NCI-H345 treated with DMSO at 0.1 percent for 48 hours (cell line): ENCODE results near the gene SLC37A1.

Source experiments
- DNase-seq: peaks from one replicate; lab custom pipeline; 2025; ENCODE audit not compliant: unreplicated experiment; lab: John Stamatoyannopoulos, UW

The SLC37A1 gene

DNA sequence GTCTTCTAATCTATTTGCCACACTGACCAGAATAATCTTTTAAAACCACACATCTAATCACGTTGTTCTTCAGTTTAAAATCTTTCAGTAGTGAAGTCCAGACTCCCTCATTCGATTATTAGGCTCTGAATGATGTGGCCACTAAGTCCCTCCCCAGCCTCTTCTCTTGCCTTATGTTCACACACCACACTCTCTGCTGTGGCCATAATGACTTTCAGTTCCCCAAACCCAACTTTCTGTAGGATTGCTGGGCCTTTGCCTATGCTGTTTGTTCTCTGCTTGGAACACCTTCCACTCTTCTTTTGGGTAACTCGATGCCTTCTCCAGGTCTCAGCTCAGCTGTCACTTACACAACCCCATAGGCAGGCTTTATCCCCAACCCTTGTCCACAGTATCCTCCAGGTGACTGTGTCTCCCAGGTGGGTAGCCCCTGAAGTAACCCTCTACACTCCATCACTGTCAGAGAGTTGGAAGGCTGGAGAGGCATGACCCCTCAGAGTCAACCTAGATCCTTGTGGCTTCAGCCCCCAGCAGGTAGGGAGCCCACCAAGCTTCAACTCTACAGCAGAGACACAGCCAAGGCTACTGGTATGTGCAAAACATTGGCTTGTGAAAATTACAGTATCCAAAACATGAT, 8.4 kb upstream of the SLC37A1 start:
- DNase-seq = no peak

DNA sequence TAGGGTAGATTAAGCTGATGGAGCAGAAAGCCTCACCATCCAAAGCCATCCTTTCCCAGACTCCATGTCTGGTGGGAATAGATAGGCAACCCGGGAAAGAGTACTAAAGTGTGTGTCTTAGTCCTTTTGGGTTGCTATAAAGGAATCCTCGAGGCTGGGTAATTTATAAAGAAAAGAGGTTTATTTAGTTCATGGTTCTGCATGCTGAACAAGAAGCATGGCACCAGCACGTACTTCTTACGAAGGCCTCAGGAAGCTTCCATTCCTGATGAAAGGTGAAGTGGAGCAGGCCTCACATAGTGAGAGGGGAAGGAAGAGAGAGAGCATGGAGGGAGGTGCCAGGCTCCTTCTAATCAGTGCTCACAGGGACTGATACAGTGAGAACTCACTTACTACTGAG, 6.2 kb upstream of the SLC37A1 start:
- DNase-seq = no peak

DNA sequence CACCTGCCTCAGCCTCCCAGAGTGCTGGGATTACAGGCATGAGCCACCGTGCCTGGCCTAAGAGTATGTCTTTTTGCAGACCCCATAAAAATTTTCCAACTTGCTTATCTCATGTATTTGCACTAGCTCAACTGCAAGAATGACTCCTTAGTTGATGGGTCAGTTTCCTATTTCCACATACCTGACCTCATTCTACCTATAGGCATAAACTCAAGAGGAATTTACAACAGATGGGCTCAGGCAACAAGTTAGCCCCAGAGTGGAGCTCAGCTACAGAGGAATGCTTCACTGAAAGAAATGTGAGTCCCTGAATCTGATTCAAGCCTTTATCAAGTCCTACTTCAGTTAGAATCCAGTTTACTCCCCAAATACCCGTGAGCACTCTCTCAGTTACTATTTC, 5.3 kb upstream of the SLC37A1 start:
- DNase-seq = no peak

DNA sequence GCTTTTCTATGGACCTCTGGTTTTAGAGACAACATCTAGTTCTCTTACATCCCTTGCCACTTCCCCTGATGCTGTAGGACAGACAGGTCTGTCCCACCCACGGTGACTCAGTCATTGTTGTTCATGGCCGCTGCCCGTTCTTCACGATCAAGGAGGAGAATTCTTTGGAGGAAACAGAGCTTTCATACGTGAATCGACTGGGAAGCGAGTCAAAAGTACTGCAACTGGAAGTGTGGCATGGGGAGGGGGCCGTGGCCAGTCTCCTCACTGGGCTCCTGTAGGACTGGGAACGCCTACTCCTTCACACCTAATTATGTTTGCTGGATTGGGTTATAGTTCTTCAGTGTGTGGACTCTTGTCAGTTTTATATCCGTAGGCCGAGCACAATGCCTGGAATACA, 4.4 kb upstream of the SLC37A1 start:
- DNase-seq = no peak

DNA sequence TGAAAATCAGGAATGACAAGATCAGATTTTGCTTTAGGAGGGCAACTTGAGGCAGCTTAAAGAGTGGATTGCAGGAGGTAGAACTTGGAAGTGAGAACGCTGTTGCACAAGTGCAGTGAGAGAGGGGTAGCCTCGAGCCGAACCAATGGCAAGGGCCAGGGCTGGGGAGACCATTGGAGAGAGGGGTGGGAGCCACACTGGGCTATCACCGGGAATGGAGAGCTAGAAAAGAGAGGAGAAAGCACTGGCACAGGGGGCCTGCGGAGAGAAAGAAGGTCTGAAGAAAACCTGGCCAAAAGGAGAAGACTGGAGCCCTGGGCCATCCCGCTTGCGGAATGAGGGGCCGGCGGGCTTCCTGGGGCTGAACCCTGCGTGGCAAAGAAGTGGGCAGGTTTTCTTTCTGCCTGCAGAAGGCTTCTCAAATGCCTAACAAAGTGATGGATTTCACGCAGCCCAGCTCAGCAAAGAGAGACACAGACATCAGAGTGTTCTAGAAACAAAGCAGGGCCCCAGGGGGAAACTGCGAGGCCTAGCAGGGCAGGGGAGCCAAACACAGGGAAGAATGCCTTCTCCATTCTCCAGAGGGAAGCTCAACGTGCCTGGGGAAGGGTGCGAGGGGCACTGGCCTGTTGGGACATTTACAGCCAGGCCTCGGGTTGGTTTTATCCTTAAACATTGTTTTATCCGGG, 1.2 kb upstream of the SLC37A1 start:
- DNase-seq = no peak

DNA sequence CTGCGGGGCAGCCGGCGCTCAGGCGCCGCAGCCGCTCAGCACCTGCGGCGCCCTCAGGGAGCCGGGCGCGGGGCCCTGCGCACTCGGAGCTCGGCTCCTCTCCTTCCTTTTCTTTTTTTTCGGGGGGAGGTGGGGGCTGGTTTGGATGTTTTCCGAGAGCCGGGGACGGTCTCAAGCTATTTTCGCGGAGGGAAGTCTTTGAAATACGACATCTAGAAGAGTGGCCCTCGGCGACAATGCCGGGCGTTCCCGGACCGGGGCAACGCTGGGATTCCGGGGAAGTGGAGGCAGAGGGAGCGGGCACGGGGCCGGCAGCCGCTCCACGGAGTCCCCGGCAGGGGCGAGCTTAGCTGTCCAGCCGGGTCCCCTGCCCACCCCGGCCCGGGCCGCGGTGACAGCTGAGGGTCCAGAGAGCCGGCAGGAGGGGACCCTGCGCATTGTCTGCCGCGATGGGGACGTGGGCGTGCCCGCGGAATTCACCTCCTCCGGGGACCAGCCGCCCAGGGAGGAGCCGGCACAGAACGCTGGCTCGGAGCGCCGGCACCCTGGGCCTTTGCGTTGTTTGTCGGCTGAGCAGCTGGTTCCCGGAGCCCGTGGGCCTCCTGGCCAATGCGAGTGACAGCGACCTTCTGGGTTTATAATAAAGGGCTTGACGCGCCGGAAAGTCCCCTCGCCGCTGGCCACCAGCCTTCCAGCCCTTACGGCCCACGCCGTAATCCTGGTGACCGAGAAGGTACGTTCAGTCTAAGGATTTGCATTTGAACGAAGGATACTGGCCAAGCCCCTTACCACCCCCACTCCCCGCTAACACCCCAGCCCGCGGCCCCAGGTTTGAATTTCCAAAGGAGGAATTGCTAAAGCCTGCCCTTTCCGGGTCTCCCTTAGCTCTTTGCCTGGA, 582 bp downstream of the SLC37A1 start:
- peak; percentile 59 for DNase-seq

DNA sequence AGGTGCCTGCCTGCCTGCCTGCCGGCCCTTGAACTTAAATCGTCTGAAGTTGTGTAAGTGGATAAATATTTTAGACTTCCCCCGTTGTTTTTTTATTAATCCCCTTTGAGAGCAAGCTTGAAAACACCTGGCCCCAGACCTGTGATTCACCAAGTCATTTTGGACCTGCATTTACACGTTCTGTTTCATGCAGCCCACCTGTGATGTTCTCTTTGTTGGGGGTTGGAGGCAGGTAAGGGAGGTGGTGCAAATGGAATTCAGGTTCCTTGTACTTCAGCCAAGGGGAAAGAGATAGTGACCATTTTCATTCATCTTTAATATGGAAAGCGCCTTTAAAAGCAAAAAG, 1.2 kb downstream of the SLC37A1 start:
- no peak for DNase-seq

DNA sequence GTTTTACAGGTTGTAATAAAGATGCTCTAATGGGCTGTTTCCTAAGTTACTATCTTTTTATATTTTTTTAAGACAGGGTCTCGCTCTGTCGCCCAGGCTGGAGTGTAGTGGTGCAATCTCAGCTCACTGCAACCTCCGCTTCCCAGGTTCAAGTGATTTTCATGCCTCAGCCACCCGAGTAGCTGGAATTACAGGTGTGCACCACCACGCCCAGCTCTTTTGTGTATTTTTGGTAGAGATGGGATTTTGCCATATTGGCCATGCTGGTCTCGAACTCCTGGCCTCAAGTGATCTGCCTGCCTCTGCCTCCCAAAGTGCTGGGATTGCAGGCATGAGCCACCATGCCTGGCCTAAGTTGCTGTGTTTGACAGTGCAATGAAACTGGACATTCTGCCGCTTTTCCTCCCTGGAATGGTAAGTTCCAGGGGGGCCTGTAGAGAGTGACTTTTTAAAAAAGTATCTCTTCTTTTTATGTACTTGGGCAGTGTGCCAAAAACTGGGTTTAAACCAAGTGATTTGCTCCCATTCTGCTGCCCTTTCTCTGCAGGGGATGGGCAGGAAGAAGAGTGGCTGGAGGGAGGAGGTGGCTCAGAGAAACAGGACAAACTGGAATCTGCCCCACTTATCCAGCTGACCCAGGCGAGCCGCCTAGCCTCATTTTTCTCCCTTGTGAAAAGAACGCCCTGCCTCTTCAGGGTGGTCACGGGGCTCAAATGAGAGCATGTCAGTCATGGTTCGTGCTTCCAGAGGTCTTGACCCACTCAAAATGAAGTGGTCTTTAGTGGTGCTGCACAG, 2.3 kb downstream of the SLC37A1 start:
- peak; percentile 24 for DNase-seq

DNA sequence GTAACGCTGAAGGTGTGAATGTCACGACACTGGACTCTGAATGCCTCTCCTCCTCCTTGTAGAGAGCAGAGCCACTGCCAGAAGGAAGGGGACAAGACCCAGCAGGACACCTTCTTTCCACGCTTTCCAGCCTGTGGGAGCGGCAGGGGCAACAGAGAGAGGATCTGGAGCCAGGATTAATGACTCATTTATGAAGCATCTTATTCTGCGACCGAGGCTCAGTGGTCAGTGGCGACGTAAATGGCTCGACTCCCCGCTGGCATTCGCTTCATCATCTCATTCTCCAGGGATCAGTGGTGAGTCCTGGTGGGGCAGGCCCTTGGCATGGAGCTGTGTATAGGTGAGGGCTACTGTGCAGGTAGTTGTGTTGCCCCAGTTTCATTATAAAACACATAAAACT, 4.6 kb downstream of the SLC37A1 start:
- DNase-seq = no peak

DNA sequence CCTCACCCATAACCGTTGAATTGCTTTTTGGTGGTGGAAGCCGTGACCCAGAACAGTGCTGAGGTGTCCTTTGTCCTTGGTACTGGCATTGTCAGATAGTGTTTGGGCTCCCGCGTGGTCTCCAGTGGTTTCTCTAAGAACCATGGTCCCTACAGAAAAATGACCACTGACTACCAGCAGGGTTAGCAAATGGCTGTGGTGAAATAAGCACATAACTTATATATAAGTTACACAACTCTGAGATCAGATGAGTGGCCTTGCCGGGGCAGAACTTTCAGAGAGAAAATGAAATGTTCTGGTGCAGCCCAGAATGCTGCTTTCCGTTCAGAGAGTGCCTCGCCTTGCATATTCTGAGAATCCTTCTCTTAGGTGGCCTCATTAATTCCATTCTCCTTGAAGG, 5.0 kb downstream of the SLC37A1 start:
- no peak for DNase-seq

DNA sequence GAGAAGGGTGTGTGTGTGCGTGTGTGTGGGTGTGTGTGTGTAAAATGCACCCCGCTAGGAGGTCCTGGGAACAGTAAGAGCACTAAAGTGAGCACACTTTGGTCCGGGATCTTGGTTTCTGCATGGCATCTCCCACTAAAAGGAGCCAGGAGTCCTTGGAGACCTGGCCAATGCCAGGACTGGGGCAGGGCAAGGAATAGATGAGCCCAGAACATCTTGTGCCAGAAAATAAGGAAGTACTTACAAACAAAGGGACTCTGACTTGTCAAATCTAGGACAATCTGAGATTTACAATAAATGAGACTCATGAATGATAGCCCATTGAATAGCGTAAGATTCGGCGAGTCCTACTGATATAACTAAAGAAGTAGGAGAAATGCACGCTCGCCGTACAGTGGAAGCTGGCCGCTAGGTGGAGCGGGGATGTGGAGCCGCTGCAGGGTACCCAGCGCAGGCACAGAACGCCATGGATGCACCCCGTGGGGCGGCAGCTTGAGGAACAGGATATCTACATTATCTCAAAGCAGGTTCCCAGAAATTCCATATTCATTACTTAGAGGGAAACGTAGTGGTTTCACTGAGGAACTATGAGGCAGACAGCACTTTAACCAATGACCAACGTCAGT, 7.1 kb downstream of the SLC37A1 start:
- DNase-seq = no peak

DNA sequence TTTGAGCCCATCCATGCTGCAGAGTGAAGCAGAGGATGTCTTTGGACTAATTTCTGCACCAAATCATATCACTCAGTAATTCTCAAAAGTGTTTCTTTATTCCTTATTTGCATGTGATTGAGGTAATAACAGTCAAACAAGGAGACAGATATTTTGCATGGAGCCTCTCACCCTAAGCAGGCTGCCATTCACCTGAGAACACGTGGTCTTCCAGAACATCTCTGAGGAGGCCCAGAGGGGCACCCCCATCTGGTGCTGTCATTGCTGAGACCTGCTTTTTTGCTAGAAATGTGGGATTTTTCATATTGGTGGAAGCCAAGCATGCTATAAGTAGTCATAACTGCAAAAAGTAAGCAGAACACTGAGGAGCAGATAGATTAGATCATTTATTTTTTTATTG, 7.7 kb downstream of the SLC37A1 start:
- no peak for DNase-seq

DNA sequence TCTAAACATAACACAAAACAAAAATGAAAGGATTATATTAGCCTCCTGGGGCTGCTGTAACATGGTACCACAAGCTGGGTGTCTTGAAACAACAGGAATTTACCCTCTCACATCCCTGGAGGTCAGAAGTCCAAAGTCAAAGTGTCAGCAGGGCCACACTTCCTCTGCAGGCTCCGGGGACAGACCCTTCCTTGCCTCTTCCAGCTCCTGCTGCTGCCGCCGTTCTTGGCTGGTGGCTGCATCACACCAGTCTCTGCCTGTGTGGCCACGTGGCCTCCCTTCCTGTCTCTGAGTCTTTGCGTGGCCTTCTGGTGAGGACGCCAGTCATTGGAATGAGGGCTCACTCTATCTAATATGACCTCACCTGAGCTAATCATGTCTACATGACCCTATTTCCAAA, 8.2 kb downstream of the SLC37A1 start:
- no peak for DNase-seq

DNA sequence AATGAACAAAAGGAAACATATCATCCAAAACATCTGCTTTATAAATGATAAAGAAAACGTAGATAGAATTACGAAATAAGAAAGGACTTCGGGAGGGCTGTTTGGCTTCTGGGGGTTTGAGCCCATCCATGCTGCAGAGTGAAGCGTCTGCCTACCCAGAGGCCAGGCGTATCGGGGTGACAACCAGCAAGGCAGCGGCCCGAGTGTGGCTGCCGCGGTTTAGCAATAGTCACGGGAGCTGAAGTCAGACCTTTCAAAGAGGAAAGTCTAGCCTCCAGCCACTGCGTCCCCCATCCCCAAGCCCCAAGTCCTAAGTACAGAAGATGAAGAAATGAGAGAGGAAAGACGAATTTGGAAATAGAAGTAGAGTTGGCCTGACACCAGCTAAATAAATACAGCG, 8.6 kb downstream of the SLC37A1 start:
- DNase-seq = no peak

DNA sequence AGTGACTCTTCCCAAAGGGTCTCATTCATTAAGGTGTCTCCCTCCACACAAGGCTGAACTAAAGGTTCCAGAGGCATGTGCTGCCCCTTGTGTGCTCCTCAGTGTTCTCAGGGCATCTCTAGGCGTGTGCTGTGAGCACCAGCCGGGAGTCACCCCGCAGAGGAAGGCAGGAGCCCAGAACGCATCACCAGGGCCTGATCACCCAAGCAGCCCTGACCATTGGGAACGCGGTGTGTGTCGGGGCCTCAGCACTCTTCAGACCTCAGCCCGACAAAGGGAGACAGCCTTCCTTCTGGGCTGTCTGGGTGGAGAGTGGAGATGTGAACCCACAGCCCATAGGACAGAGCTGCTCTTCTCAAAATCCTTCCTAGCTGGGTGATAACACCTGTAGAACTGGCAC, 9.1 kb downstream of the SLC37A1 start:
- DNase-seq = no peak

DNA sequence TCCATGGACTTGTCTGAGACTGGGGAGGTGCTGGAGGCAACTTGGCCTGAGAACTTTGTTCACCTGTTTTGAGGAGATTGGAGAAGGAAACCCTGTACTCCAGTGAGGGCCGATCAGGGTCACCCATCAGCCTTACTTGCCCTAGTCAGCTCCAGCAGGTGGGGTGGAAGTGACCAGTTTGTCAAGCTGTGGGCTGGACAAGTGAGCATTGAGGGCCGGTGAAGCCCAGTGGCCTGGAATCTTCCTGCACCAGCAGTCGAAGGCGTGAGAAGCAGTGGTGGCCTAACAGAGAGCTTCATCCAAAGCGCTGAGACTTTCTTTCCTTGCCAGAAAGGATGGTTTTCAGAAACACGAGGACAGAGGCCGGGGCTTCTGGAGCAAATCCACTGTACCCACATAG, 9.6 kb downstream of the SLC37A1 start:
- DNase-seq = no peak

DNA sequence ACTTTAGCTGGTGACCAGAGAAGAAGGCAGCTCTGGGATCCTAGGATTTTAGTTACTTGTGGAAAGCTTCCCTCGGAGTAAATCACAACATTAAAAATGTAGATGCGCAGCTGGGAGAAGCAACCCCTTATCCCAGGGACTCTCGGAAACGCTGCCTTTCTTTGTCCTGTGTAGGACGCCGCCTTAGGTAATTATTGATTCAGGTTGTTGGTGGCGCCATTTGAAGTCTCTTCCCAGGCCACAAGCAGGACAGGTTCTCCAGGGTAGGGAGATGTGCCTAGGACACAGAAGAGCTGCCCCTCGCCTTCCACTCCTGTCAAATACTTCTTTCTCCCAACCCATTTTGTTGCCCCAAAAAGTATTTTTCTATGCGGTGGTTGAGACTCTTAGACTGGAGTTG, 10.3 kb downstream of the SLC37A1 start:
- peak; percentile 58 for DNase-seq

DNA sequence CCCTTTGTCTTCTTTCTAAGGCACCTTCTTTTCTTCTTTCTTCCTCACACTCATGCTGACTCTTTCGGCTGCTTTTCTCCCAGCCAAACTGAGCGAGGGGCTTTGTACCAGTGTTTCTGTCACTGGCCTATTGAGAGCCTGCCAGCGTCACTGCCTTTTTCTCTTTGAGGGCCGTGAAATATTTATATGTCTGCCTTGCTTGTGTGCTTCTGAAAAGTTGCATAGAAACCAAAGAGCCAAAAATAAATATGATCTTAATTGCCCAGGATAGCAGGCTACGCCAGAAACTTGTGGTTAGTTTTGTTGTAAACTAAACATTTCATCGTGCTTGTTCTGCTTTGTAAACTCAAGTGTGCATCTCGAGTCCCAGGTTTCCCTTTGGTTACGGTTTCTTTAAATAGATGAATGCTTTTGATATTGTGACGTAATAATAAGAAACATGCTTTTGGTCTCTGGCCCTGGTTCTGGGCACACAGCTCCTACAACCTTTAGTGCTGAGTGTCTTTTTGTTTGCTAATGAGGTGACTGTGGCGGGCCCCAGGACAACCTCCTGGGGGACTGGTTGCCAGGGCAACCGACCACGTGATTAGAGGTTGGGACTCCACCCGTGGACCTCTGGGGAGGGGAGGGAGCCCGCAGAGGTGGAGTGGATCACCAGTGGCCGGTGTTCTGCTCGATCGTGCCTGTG, 10.8 kb downstream of the SLC37A1 start:
- DNase-seq = peak; percentile 82

DNA sequence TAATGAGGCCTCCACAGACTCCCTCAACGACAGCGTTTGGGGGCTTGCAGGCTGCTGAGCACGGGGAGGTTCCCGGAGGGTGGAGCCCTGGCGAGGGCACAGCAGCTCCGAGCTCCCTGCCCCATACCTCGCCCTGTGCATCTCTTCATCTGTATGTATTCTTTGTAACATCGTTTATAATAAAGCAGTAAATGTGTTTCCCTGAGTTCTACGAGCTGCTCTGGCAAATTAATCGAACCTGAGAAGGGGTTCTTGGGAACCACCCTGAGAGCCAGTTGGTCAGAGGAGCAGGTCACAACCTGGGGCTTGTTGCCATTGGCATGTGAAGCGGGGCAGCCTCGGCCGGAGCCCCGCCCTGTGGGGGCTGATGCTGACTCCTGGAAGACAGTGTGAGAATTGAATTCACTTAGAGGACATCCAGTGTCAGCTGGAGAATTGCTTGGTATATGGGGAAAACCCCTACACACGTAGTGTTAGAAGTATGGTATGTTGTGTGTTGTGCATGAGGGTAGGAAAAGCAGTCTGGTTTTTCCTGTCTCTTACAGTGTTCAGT, 11.5 kb downstream of the SLC37A1 start:
- no peak for DNase-seq
